Pancreas (tissue), 10 donors: ENCODE data around the gene SLC51A. TPM values are rescaled to one million over a fixed set of nuclear protein-coding genes. Genes with fewer than 3 reads are reported as not detected.
"Not testable (repeated sequence)": the region's sequence is repeated elsewhere in the genome, so short reads cannot be mapped to it uniquely, and the experiment has no call there.

Experiments used
- ATAC-seq, 4 donors: fragments of 200-7000 bp; cut with Tn5 transposase; one replicate each; pipeline versions ENCODE4 v1.8.0 to v1.9.1; 2020; ENCODE audit warnings: mild to moderate bottlenecking in 4 of 4, moderate library complexity in 4 of 4
- DNase-seq, 6 donors: peaks; one replicate each; pipeline ENCODE4 v3.0.0-alpha.2; 2020
- FAIRE-seq: peaks from 2 replicates; lab custom pipeline; 2012; peaks lifted over from hg19 to GRCh38; lab: Jason Lieb, UNC
- H3K27ac ChIP-seq, 4 donors: fragments of 200-600 bp; sonication (generic); 1 replicate in 3 of 4; 2 replicates in 1 of 4; pipeline versions ENCODE4 v1.5.0 to v1.8.0; 2020
- H3K27me3 ChIP-seq, 4 donors: fragments of 200-600 bp; one replicate each; pipeline ENCODE4 v1.8.0; 2021
- H3K36me3 ChIP-seq, 3 donors: fragments of 200-600 bp; sonication (generic) in 1 of 3; one replicate each; pipeline versions ENCODE4 v1.5.0 to v1.8.0; 2020 to 2021
- H3K4me1 ChIP-seq, 3 donors: fragments of 200-600 bp; one replicate each; pipeline ENCODE4 v1.8.0; 2021
- H3K4me3 ChIP-seq, 4 donors: fragments of 200-600 bp; sonication (generic) in 2 of 4; one replicate each; pipeline versions ENCODE4 v1.5.0 to v1.8.0; 2020 to 2021
- H3K9me3 ChIP-seq, 4 donors: fragments of 200-600 bp; one replicate each; pipeline ENCODE4 v1.8.0; 2021
- WGBS, 2 donors: extraction: QIAGEN DNeasy Blood & Tissue Kit; methylation state at CpG; one replicate each; pipeline ENCODE4 v1.1.7; 2013; 5-methylcytosine and 5-hydroxymethylcytosine counted together
- intact Hi-C, 3 donors: fragments of 100-400 bp; cut with DNase I; formaldehyde crosslinking; loops; one replicate each; pipeline versions ENCODE4 v1.11.1 to v1.14.2; 2022
- polyA plus RNA-seq, 2 donors: library from polyadenylated mRNA; stranded (reverse); fragments of 200-250 nt; gene quantifications; one replicate each; pipeline ENCODE4 v1.2.3, GENCODE V29; 2013
- total RNA-seq, 6 donors: library from RNA; stranded (reverse); fragmentation: NEBNext Ultra II Directional in 4 of 6; extraction: Animal tissue kit (Norgen Biotek cat#: 25700) in 4 of 6; gene quantifications; one replicate each; pipeline versions ENCODE4 v1.2.1 to v1.2.4, GENCODE V29; 2021 to 2023
- TF ChIP-seq, protein P1 (sequence below), 4 donors: fragments of 200-600 bp; sonication (generic) in 3 of 4; IDR thresholded peaks; one replicate each; pipeline versions ENCODE4 v1.5.0 to v1.8.0; 2021; ENCODE audit warnings: antibody characterized with exemption in 4 of 4
- donor health status: healthy with polysubstance abuse.
- donor health status: DM: no; HTN: no; CAD: no; lungs with moderate emphysema.
- donor health status: DM: no; HTN: no; CAD: no.
- donor health status: control.
- donor health status: control.
- donor health status: Bipolar disorder and iron deficiency.
- donor health status: DM: yes; HTN: yes; CAD: no.
- donor health status: DM: no; HTN: no; CAD: no.
- donor health status: DM: no; HTN: no; CAD: no.
- donor health status: DM: yes; HTN: yes; CAD: no.

Gene SLC51A
- total and polyA plus RNA-seq, 8 donors = 0.19 to 1.2 (median 0.30) TPM; not detected in 4

DNA sequence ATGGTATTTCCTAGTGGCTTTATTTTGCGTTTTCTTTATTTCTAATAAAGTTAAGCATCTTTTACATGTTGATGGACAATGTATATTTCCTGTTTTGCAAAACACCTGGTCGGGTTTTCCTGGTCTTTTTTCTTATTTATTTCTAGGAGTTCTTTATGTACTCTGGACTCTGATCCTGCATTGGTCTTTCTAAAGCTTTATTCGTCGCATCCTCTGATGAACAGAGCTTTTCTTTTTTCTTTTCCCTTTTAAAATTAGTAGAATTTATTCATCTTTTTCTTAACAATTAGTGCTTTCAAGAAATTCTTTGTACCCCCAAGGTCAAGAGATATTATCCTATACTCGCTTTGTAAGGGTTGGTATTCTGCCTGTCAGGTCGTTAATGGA, 37.3 kb upstream of the SLC51A start:
- TF ChIP-seq, protein P1, sequence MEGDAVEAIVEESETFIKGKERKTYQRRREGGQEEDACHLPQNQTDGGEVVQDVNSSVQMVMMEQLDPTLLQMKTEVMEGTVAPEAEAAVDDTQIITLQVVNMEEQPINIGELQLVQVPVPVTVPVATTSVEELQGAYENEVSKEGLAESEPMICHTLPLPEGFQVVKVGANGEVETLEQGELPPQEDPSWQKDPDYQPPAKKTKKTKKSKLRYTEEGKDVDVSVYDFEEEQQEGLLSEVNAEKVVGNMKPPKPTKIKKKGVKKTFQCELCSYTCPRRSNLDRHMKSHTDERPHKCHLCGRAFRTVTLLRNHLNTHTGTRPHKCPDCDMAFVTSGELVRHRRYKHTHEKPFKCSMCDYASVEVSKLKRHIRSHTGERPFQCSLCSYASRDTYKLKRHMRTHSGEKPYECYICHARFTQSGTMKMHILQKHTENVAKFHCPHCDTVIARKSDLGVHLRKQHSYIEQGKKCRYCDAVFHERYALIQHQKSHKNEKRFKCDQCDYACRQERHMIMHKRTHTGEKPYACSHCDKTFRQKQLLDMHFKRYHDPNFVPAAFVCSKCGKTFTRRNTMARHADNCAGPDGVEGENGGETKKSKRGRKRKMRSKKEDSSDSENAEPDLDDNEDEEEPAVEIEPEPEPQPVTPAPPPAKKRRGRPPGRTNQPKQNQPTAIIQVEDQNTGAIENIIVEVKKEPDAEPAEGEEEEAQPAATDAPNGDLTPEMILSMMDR (IDR thresholded peaks at IDR 0.05) = no peak
- WGBS, 2 donors = 60 to 69% methylated on average over 6 of the region's 6 CpGs
- intact Hi-C loops = no loop called here
- Histone ChIP-seq H3K9me3 (no peaks in the 10 kb centered on the region), H3K36me3 (no peaks in the 10 kb centered on the region), H3K27ac (peak overlapping the region in 1 of 4 donors; percentile 41), H3K27me3 (no peaks in the 10 kb centered on the region), H3K4me1 (no peaks in the 10 kb centered on the region), H3K4me3 (no peak overlapping the region)
- ATAC-seq (no peak), FAIRE-seq (no peak), DNase-seq (no peak)

DNA sequence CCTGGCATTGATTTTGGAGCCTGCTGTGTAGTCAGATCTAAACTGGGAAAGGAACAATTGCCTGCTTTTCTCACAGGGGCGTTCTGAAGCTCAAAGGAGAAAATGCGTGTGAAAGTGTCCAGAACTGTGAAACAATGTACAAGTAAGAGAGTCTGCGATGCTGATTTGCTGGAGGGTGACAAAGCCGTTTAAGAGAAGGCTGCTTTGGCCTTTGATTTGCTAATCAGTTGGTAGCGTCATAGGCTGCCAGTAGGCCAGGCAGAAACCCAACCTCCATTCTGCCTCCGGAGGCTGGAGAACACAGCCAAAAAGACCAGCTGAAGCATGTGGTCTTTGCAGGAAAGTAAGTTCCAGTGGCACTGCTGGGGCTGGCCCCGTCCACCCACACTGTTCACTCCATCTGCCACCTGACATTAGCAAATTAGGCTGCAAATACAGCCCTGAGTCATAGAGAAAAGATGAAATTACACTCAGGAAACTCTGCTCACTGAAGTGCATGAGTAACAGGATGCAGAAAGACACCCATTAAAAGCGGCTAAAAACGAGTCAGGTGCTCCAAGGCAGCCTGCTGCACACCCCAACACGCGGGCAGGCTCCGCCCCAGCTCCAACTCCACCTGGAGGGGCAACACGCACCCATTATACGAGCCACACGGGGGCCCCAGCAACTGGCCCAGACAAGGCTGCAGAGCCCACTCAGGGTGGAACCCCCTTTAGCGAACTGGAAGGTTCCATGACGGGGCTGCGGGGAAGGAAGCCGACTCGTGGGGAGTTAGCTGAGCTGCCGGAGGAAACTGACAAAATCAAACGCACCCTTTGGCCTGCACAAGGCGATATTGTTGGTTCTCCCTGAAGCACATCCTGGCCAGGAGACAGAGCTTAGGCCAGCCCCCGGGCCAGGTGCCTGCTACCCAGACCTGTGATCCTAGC, 36.7 kb upstream of the SLC51A start:
- Histone ChIP-seq H3K9me3 (no peaks in the 10 kb centered on the region), H3K4me3 (no peak overlapping the region), H3K27me3 (no peaks in the 10 kb centered on the region), H3K27ac (peak overlapping the region in 1 of 4 donors; percentile 41), H3K36me3 (no peaks in the 10 kb centered on the region), H3K4me1 (no peaks in the 10 kb centered on the region)
- intact Hi-C loops = no loop called here
- peak in 3 of 4 donors; percentile 66 to 81 (median 68) for ATAC-seq
- no peak for FAIRE-seq
- peak in 1 of 6 donors; percentile 51 for DNase-seq
- TF ChIP-seq, protein P1 (IDR thresholded peaks at IDR 0.05) = no peak
- 55 to 57% methylated on average over 24 of the region's 24 CpGs for WGBS, 2 donors

DNA sequence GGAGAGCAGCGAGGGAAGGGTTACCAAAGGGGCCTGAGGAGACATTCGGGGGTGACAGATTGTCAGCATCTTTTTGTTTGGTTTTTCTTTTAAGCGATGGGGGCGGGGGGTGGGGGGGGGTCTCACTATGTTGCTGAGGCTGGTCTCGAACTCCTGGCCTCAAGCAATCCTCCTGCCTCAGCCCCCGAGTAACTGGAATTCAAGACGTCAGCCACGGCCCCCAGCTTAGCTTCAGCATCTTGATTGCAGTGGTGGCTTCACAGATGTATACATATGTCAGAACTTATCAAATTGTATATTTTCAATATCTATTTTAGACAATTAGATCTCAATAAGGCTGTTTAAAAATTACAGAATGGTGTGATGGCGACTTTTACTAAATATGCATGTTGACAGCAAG, 36.0 kb upstream of the SLC51A start:
- no peaks in the 10 kb centered on the region for H3K36me3 ChIP-seq
- H3K4me3 ChIP-seq = no peak overlapping the region
- no peaks in the 10 kb centered on the region for H3K27me3 ChIP-seq
- H3K4me1 ChIP-seq = no peaks in the 10 kb centered on the region
- 70 to 77% methylated on average over 9 of the region's 9 CpGs for WGBS, 2 donors
- no peak overlapping the region for H3K27ac ChIP-seq
- DNase-seq = peak in 1 of 6 donors; percentile 7
- no peaks in the 10 kb centered on the region for H3K9me3 ChIP-seq
- ATAC-seq = no peak
- no peak for FAIRE-seq
- TF ChIP-seq, protein P1 (IDR thresholded peaks at IDR 0.05) = no peak
- intact Hi-C loops = no loop called here

DNA sequence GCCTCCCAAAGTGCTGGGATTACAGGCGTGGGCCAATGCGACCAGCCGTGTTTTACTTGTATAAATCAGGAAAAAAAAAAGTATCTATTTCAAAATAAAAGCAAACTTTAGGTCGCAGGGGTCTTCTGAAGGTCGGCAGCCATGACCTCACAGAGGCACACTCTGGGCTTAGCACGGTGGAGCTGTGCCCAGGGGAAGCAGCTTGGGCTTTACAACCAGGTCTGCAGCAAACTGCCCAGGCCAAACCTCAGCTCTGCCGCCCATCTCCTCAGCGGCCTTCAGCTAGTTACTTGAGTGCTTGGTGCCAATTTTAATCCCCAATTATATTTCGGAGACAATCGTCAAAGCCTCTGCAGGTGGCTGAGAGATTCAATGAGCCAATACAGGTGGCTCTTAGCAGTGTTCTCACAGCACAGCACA, 35.2 kb upstream of the SLC51A start:
- Histone ChIP-seq H3K4me3 (no peak overlapping the region), H3K36me3 (no peaks in the 10 kb centered on the region), H3K27me3 (no peaks in the 10 kb centered on the region), H3K9me3 (no peaks in the 10 kb centered on the region), H3K27ac (no peak overlapping the region), H3K4me1 (no peaks in the 10 kb centered on the region)
- ATAC-seq (no peak), FAIRE-seq (no peak), DNase-seq (peak in 1 of 6 donors; percentile 16)
- intact Hi-C loops = no loop called here
- 75 to 80% methylated on average over 10 of the region's 10 CpGs for WGBS, 2 donors
- TF ChIP-seq, protein P1 (IDR thresholded peaks at IDR 0.05) = no peak

DNA sequence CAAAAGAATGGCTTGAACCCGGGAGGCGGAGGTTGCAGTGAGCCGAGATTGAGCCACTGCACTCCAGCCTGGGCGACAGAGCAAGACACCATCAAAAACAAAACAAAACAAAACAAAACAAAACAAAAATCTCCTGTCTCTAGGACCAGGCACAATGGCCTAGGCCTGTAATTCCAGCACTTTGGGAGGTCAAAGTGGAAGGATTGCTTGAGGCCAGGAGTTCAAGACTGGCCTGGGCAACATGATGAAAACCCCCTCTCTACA, 32.2 kb upstream of the SLC51A start:
- H3K36me3 ChIP-seq, FAIRE-seq, ATAC-seq, H3K27ac ChIP-seq, H3K27me3 ChIP-seq, H3K4me3 ChIP-seq, intact Hi-C loops, H3K9me3 ChIP-seq, H3K4me1 ChIP-seq: not testable (repeated sequence)
- DNase-seq = peak in 1 of 6 donors; percentile 1
- 72 to 81% methylated on average over 4 of the region's 4 CpGs for whole genome bisulfite sequencing, 2 donors
